ENCODE measurements around the gene TAS2R38. TPM values are rescaled to one million over a fixed set of nuclear protein-coding genes. Genes with fewer than 3 reads are reported as not detected.

TAS2R38 gene
- total RNA-seq, 1 donor = not detected

- Histone ChIP-seq H3K9me3 (ENCODE audit: low read depth, low read length) (no peaks in the 10 kb centered on the region), H3K4me2 (ENCODE audit: insufficient read depth, low read length) (no peak within 1 kb of the TSS), H3K36me3 (ENCODE audit: insufficient read depth, low read length) (no peaks in the 10 kb centered on the region), H3K79me2 (ENCODE audit: insufficient read depth, low read length) (no peaks in the 10 kb centered on the region), H3K4me1 (ENCODE audit: insufficient read depth, low read length) (no peaks in the 10 kb centered on the region), H4K20me1 (ENCODE audit: insufficient read depth, low read length) (no peaks in the 10 kb centered on the region), H2AFZ (ENCODE audit: low read length) (no peak within 1 kb of the TSS), H3K4me3 (ENCODE audit: insufficient read depth, low read length) (no peak within 1 kb of the TSS), H3K27me3 (ENCODE audit: insufficient read depth, low read length) (no peaks in the 10 kb centered on the region), H3K27ac (ENCODE audit: low read depth, low read length) (no peak within 1 kb of the TSS)
- TF ChIP-seq CTCF (IDR thresholded peaks at IDR 0.05; ENCODE audit: extremely low read depth, low read depth, low read length) = no peak
- DNase-seq (ENCODE audit: insufficient read length, low spot score, missing footprints) = no peak
Observed at GRCh38 chr7:141946796-141947195, 26.8 kb downstream of the TAS2R38 start, which contains the start of gene CLEC5A. Gene CLEC5A, minus strand, starts transcription at chr7:141946974. Its CDS starts 682 bp downstream, at chr7:141946292.

- Histone ChIP-seq H3K4me2 (ENCODE audit: insufficient read depth, low read length) (no peak overlapping the region), H3K27me3 (ENCODE audit: insufficient read depth, low read length) (no peaks in the 10 kb centered on the region), H4K20me1 (ENCODE audit: insufficient read depth, low read length) (no peaks in the 10 kb centered on the region), H3K27ac (ENCODE audit: low read depth, low read length) (no peak overlapping the region), H3K4me1 (ENCODE audit: insufficient read depth, low read length) (no peaks in the 10 kb centered on the region), H3K4me3 (ENCODE audit: insufficient read depth, low read length) (no peak overlapping the region), H3K9me3 (ENCODE audit: low read depth, low read length) (no peaks in the 10 kb centered on the region), H3K79me2 (ENCODE audit: insufficient read depth, low read length) (no peaks in the 10 kb centered on the region), H3K36me3 (ENCODE audit: insufficient read depth, low read length) (no peaks in the 10 kb centered on the region), H2AFZ (ENCODE audit: low read length) (no peak overlapping the region)
- no peak for DNase-seq (ENCODE audit: insufficient read length, low spot score, missing footprints)
- no peak for TF ChIP-seq CTCF (IDR thresholded peaks at IDR 0.05; ENCODE audit: extremely low read depth, low read depth, low read length)
Observed at GRCh38 chr7:141945356-141945755, 28.2 kb downstream of the TAS2R38 start.

GRCh38 chr7:141944811-141945210 lies 28.8 kb downstream of the TAS2R38 start:
- H3K27ac ChIP-seq (ENCODE audit: low read depth, low read length) = no peak overlapping the region

GRCh38 chr7:141943846-141944245 lies 29.7 kb downstream of the TAS2R38 start:
- Histone ChIP-seq H3K4me2 (ENCODE audit: insufficient read depth, low read length) (no peak overlapping the region), H3K36me3 (ENCODE audit: insufficient read depth, low read length) (no peaks in the 10 kb centered on the region), H3K4me3 (ENCODE audit: insufficient read depth, low read length) (no peak overlapping the region), H3K4me1 (ENCODE audit: insufficient read depth, low read length) (no peaks in the 10 kb centered on the region), H4K20me1 (ENCODE audit: insufficient read depth, low read length) (no peaks in the 10 kb centered on the region), H2AFZ (ENCODE audit: low read length) (no peak overlapping the region), H3K27ac (ENCODE audit: low read depth, low read length) (no peak overlapping the region), H3K27me3 (ENCODE audit: insufficient read depth, low read length) (no peaks in the 10 kb centered on the region), H3K9me3 (ENCODE audit: low read depth, low read length) (no peaks in the 10 kb centered on the region), H3K79me2 (ENCODE audit: insufficient read depth, low read length) (no peaks in the 10 kb centered on the region)
- no peak for TF ChIP-seq CTCF (IDR thresholded peaks at IDR 0.05; ENCODE audit: extremely low read depth, low read depth, low read length)
- DNase-seq (ENCODE audit: insufficient read length, low spot score, missing footprints) = no peak

More at GRCh38 chr7:141944811-141945210, 28.8 kb downstream of the TAS2R38 start:
- no peaks in the 10 kb centered on the region for H3K27me3 ChIP-seq (ENCODE audit: insufficient read depth, low read length)
- H3K9me3 ChIP-seq (ENCODE audit: low read depth, low read length) = no peaks in the 10 kb centered on the region
- no peak overlapping the region for H2AFZ ChIP-seq (ENCODE audit: low read length)
- no peaks in the 10 kb centered on the region for H3K79me2 ChIP-seq (ENCODE audit: insufficient read depth, low read length)
- H3K36me3 ChIP-seq (ENCODE audit: insufficient read depth, low read length) = no peaks in the 10 kb centered on the region
- DNase-seq (ENCODE audit: insufficient read length, low spot score, missing footprints) = no peak
- no peaks in the 10 kb centered on the region for H3K4me1 ChIP-seq (ENCODE audit: insufficient read depth, low read length)
- H4K20me1 ChIP-seq (ENCODE audit: insufficient read depth, low read length) = no peaks in the 10 kb centered on the region
- no peak overlapping the region for H3K4me2 ChIP-seq (ENCODE audit: insufficient read depth, low read length)
- no peak overlapping the region for H3K4me3 ChIP-seq (ENCODE audit: insufficient read depth, low read length)
- TF ChIP-seq CTCF (IDR thresholded peaks at IDR 0.05; ENCODE audit: extremely low read depth, low read depth, low read length) = no peak

Data from osteoblast (primary cell).